ENCODE results near the gene RPS21. TPM values are rescaled to one million over a fixed set of nuclear protein-coding genes. Genes with fewer than 3 reads are reported as not detected.

Gene RPS21
- total and polyA plus RNA-seq, 2 of the 13 experiments (the other 11 are each of a cell fraction or from before 2014, with no cell fraction given), result 2,647 to 11,063 TPM

GRCh38 chr20:62368392-62368975 lies 18.4 kb upstream of the RPS21 start (continued):
- TF ChIP-seq ZFP41 (CRISPR knock-in tag; IDR thresholded peaks at IDR 0.05; ENCODE audit: borderline replicate concordance) (no peak), MED8 (CRISPR knock-in tag; IDR thresholded peaks at IDR 0.05; ENCODE audit: insufficient replicate concordance) (peak; percentile 84), ZNF883 (CRISPR knock-in tag; IDR thresholded peaks at IDR 0.05; ENCODE audit: not compliant biosample characterization) (no peak), HNF4A (CRISPR knock-in tag; IDR thresholded peaks at IDR 0.05) (peak; percentile 79), ZBTB7B (CRISPR knock-in tag; IDR thresholded peaks at IDR 0.05) (peak; percentile 30), ZNF672 (CRISPR knock-in tag; IDR thresholded peaks at IDR 0.05) (no peak), ZNF501 (CRISPR knock-in tag; IDR thresholded peaks at IDR 0.05) (no peak), RXRB (CRISPR knock-in tag; IDR thresholded peaks at IDR 0.05; ENCODE audit: borderline replicate concordance) (no peak), MLLT10 (CRISPR knock-in tag; IDR thresholded peaks at IDR 0.05) (no peak), ZNF367 (CRISPR knock-in tag; IDR thresholded peaks at IDR 0.05; ENCODE audit: borderline replicate concordance) (no peak), GLI4 (CRISPR knock-in tag; IDR thresholded peaks at IDR 0.05; ENCODE audit: borderline replicate concordance) (no peak), MYNN (CRISPR knock-in tag; IDR thresholded peaks at IDR 0.05; ENCODE audit: low read depth) (no peak; the same call in 1 of the 2 replicates), ZNF558 (CRISPR knock-in tag; IDR thresholded peaks at IDR 0.05; ENCODE audit: borderline replicate concordance) (0 out of 2 replicates have a peak, but pooled peaks have one; percentile 31), HOXD1 (CRISPR knock-in tag; IDR thresholded peaks at IDR 0.05) (no peak), ZNF768 (CRISPR knock-in tag; IDR thresholded peaks at IDR 0.05) (no peak), ZNF136 (CRISPR knock-in tag; IDR thresholded peaks at IDR 0.05; ENCODE audit: low read depth) (no peak), ZNF296 (CRISPR knock-in tag; conservative IDR thresholded peaks at IDR 0.05) (no peak; the same call in none of the 2 replicates), ZNF121 (CRISPR knock-in tag; IDR thresholded peaks at IDR 0.05) (no peak; the same call in 1 of the 2 replicates), SUZ12 (IDR thresholded peaks at IDR 0.05; ENCODE audit: low read depth, low read length) (no peak), KAT8 (CRISPR knock-in tag; IDR thresholded peaks at IDR 0.05) (no peak), NPAS2 (CRISPR knock-in tag; IDR thresholded peaks at IDR 0.05; ENCODE audit: borderline replicate concordance) (no peak), NBN (conservative IDR thresholded peaks at IDR 0.05) (no peak)
- TF ChIP-seq, protein P1, sequence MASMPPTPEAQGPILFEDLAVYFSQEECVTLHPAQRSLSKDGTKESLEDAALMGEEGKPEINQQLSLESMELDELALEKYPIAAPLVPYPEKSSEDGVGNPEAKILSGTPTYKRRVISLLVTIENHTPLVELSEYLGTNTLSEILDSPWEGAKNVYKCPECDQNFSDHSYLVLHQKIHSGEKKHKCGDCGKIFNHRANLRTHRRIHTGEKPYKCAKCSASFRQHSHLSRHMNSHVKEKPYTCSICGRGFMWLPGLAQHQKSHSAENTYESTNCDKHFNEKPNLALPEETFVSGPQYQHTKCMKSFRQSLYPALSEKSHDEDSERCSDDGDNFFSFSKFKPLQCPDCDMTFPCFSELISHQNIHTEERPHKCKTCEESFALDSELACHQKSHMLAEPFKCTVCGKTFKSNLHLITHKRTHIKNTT (CRISPR knock-in tag; IDR thresholded peaks at IDR 0.05), result no peak
- TF ChIP-seq, protein P2, sequence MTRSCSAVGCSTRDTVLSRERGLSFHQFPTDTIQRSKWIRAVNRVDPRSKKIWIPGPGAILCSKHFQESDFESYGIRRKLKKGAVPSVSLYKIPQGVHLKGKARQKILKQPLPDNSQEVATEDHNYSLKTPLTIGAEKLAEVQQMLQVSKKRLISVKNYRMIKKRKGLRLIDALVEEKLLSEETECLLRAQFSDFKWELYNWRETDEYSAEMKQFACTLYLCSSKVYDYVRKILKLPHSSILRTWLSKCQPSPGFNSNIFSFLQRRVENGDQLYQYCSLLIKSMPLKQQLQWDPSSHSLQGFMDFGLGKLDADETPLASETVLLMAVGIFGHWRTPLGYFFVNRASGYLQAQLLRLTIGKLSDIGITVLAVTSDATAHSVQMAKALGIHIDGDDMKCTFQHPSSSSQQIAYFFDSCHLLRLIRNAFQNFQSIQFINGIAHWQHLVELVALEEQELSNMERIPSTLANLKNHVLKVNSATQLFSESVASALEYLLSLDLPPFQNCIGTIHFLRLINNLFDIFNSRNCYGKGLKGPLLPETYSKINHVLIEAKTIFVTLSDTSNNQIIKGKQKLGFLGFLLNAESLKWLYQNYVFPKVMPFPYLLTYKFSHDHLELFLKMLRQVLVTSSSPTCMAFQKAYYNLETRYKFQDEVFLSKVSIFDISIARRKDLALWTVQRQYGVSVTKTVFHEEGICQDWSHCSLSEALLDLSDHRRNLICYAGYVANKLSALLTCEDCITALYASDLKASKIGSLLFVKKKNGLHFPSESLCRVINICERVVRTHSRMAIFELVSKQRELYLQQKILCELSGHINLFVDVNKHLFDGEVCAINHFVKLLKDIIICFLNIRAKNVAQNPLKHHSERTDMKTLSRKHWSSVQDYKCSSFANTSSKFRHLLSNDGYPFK (CRISPR knock-in tag; IDR thresholded peaks at IDR 0.05; ENCODE audit: borderline replicate concordance), result no peak; the same call in 1 of the 2 replicates
- TF ChIP-seq, protein P3, sequence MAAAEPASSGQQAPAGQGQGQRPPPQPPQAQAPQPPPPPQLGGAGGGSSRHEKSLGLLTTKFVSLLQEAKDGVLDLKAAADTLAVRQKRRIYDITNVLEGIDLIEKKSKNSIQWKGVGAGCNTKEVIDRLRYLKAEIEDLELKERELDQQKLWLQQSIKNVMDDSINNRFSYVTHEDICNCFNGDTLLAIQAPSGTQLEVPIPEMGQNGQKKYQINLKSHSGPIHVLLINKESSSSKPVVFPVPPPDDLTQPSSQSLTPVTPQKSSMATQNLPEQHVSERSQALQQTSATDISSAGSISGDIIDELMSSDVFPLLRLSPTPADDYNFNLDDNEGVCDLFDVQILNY (CRISPR knock-in tag; conservative IDR thresholded peaks at IDR 0.05), result no peak
- TF ChIP-seq, protein P4, sequence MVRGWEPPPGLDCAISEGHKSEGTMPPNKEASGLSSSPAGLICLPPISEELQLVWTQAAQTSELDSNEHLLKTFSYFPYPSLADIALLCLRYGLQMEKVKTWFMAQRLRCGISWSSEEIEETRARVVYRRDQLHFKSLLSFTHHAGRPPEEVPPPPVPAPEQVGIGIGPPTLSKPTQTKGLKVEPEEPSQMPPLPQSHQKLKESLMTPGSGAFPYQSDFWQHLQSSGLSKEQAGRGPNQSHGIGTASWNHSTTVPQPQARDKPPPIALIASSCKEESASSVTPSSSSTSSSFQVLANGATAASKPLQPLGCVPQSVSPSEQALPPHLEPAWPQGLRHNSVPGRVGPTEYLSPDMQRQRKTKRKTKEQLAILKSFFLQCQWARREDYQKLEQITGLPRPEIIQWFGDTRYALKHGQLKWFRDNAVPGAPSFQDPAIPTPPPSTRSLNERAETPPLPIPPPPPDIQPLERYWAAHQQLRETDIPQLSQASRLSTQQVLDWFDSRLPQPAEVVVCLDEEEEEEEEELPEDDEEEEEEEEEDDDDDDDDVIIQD (CRISPR knock-in tag; IDR thresholded peaks at IDR 0.05; ENCODE audit: low read depth), result 0 out of 2 replicates have a peak, but pooled peaks have one; percentile 7

Data from HepG2 (cell line).